ENCODE data around the gene SMOC2.

SMOC2 gene

GRCh38 chr6:168440520-168441433 lies at the start of gene SMOC2:
Gene SMOC2 (plus strand): TSS chr6:168441184. CDS start chr6:168441371, 187 bp downstream.
- H3K27ac ChIP-seq (ENCODE audit: poor library complexity, severe bottlenecking) = no peak within 1 kb of the TSS
- H3K4me3 ChIP-seq (ENCODE audit: severe bottlenecking) = no peak within 1 kb of the TSS
- no peaks in the 10 kb centered on the region for H3K9me3 ChIP-seq (ENCODE audit: severe bottlenecking)
- ATAC-seq (ENCODE audit: low read depth) (peak; percentile 35; the same call in 2 of the 3 replicates), DNase-seq (ENCODE audit: low spot score) (no peak)
- H3K4me1 ChIP-seq (ENCODE audit: insufficient read depth, poor library complexity, severe bottlenecking) = no peaks in the 10 kb centered on the region
- no peak for TF ChIP-seq CTCF (IDR thresholded peaks at IDR 0.05; ENCODE audit: poor library complexity, severe bottlenecking)
- peaks cover 82% of the 10 kb centered on the region for H3K27me3 ChIP-seq (ENCODE audit: insufficient read depth, poor library complexity, severe bottlenecking)
- H3K36me3 ChIP-seq (ENCODE audit: low read depth) = no peaks in the 10 kb centered on the region

DNA sequence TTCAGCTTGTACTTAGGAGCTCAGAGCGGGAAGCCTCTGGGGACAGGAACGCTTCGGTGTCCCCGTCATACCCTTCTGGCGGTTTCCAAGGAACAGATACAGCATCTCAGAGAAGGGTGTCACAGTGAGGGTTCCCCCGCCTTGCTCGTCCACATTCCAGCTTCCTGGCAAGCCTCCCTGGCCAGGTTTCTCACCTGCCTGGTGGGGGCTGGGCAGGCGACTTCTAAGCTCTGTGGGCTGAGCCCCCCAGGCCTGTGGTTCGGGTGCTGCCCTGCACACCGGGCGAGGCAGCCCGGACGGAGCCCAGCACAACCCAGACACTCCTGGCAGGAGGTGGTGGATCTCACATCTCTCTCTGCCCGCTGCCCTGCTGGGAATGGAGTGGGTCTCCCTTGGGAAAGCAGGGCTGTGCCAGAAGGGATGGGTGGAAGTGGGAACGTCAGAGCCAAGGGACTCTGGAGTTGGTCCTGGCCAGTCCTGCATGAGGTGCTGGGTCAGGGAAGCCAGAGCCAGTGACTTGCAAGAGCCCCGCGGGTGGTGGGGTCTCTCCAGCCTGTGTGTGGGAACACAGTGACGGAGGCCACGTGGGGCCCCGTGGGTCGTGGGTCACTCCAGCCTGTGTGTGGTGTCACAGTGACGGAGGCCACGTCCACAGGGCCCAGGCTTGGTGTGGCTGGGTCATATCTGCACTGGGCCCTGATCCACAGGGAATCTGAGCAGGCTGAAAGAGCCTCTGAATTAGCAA lies 47.7 kb upstream of the SMOC2 start:
- H3K27ac ChIP-seq (ENCODE audit: poor library complexity, severe bottlenecking) = no peak overlapping the region
- no peaks in the 10 kb centered on the region for H3K36me3 ChIP-seq (ENCODE audit: low read depth)
- DNase-seq (ENCODE audit: low spot score) (no peak), ATAC-seq (ENCODE audit: low read depth) (no peak)
- TF ChIP-seq CTCF (IDR thresholded peaks at IDR 0.05; ENCODE audit: poor library complexity, severe bottlenecking) = no peak
- H3K9me3 ChIP-seq (ENCODE audit: severe bottlenecking) = no peaks in the 10 kb centered on the region
- no peaks in the 10 kb centered on the region for H3K4me1 ChIP-seq (ENCODE audit: insufficient read depth, poor library complexity, severe bottlenecking)
- H3K27me3 ChIP-seq (ENCODE audit: insufficient read depth, poor library complexity, severe bottlenecking) = peaks cover 4% of the 10 kb centered on the region
- H3K4me3 ChIP-seq (ENCODE audit: severe bottlenecking) = no peak overlapping the region

GRCh38 chr6:168394606-168395005 lies 46.4 kb upstream of the SMOC2 start:
- H3K27ac ChIP-seq (ENCODE audit: poor library complexity, severe bottlenecking) = no peak overlapping the region
- H3K36me3 ChIP-seq (ENCODE audit: low read depth) = no peaks in the 10 kb centered on the region
- no peaks in the 10 kb centered on the region for H3K9me3 ChIP-seq (ENCODE audit: severe bottlenecking)
- no peak for TF ChIP-seq CTCF (IDR thresholded peaks at IDR 0.05; ENCODE audit: poor library complexity, severe bottlenecking)
- H3K4me1 ChIP-seq (ENCODE audit: insufficient read depth, poor library complexity, severe bottlenecking) = no peaks in the 10 kb centered on the region
- DNase-seq (ENCODE audit: low spot score) (no peak), ATAC-seq (ENCODE audit: low read depth) (no peak)
- H3K4me3 ChIP-seq (ENCODE audit: severe bottlenecking) = no peak overlapping the region
- peaks cover 7% of the 10 kb centered on the region for H3K27me3 ChIP-seq (ENCODE audit: insufficient read depth, poor library complexity, severe bottlenecking)

DNA sequence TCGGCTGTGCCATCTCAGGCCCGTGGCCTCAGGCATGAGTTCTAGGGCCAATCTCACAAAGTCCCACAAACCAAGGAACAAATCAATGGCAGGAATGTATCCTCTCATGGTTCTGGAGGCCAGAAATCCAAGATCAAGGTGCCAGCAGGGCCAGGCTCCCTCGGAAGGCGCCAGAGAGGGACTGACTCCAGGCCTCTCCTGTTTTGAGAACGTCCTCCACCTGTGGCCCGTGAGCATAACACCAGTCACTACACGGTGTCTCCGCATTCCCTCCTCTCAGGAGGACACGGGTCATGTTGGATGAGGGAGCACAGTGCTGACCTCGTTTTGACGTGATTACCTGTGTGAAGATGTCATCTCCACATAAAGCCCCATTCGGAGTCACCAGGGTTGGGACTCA lies 45.0 kb upstream of the SMOC2 start:
- no peak for DNase-seq (ENCODE audit: low spot score)
- Histone ChIP-seq H3K4me1 (ENCODE audit: insufficient read depth, poor library complexity, severe bottlenecking) (no peaks in the 10 kb centered on the region), H3K36me3 (ENCODE audit: low read depth) (no peaks in the 10 kb centered on the region), H3K9me3 (ENCODE audit: severe bottlenecking) (no peaks in the 10 kb centered on the region), H3K27me3 (ENCODE audit: insufficient read depth, poor library complexity, severe bottlenecking) (peaks cover 8% of the 10 kb centered on the region), H3K27ac (ENCODE audit: poor library complexity, severe bottlenecking) (no peak overlapping the region), H3K4me3 (ENCODE audit: severe bottlenecking) (no peak overlapping the region)
- no peak for ATAC-seq (ENCODE audit: low read depth)
- no peak for TF ChIP-seq CTCF (IDR thresholded peaks at IDR 0.05; ENCODE audit: poor library complexity, severe bottlenecking)
